OCI-M2 (cell line): ENCODE measurements around the gene DDIT3.
"Not testable (repeated sequence)": the region's sequence is repeated elsewhere in the genome, so short reads cannot be mapped to it uniquely, and the experiment has no call there.

Experiments
- DNase-seq: peaks from one replicate; lab custom pipeline; 2025; ENCODE audit not compliant: unreplicated experiment; lab: John Stamatoyannopoulos, UW

Gene DDIT3

DNA sequence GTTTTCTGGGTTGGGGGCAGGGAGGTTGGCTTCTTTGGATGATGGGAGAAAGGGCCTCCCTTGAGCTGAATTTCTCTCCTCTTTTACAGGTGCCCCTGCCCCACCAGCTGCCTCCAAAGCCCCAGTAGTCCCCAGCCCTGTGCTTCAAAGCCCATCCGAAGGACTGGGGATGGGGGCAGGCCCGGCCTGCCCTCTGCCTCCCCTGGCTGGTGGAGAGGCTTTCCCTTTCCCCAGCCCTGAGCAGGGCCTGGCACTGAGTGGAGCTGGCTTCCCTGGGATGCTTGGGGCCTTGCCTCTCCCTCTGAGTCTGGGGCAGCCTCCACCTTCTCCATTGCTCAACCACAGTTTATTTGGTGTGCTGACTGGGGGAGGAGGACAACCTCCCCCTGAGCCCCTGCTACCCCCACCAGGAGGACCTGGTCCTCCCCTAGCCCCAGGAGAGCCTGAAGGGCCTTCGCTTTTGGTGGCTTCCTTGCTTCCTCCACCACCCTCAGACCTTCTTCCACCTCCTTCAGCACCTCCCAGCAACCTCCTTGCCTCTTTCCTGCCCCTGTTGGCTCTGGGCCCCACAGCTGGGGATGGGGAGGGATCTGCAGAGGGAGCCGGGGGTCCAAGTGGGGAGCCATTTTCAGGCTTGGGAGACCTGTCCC lies 6.3 kb upstream of the DDIT3 start:
- no peak for DNase-seq

DNA sequence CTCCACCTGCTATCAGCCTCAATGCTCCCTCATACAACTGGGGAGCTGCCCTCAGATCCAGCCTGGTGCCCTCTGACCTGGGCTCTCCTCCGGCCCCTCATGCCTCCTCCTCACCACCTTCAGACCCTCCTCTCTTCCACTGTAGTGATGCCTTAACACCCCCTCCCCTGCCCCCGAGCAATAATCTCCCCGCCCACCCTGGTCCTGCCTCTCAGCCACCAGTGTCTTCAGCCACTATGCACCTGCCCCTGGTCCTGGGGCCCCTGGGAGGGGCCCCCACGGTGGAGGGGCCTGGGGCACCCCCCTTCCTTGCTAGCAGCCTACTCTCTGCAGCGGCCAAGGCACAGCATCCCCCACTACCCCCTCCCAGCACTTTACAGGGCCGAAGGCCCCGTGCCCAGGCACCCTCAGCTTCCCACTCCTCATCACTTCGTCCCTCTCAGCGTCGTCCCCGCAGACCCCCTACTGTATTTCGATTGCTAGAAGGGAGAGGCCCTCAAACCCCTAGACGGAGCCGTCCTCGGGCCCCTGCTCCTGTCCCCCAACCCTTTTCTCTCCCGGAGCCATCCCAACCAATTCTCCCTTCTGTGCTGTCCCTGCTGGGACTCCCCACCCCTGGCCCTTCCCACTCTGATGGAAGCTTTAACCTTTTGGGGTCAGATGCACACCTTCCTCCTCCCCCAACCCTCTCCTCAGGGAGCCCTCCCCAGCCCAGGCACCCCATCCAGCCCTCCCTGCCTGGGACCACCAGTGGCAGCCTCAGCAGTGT lies 5.5 kb upstream of the DDIT3 start:
- no peak for DNase-seq

DNA sequence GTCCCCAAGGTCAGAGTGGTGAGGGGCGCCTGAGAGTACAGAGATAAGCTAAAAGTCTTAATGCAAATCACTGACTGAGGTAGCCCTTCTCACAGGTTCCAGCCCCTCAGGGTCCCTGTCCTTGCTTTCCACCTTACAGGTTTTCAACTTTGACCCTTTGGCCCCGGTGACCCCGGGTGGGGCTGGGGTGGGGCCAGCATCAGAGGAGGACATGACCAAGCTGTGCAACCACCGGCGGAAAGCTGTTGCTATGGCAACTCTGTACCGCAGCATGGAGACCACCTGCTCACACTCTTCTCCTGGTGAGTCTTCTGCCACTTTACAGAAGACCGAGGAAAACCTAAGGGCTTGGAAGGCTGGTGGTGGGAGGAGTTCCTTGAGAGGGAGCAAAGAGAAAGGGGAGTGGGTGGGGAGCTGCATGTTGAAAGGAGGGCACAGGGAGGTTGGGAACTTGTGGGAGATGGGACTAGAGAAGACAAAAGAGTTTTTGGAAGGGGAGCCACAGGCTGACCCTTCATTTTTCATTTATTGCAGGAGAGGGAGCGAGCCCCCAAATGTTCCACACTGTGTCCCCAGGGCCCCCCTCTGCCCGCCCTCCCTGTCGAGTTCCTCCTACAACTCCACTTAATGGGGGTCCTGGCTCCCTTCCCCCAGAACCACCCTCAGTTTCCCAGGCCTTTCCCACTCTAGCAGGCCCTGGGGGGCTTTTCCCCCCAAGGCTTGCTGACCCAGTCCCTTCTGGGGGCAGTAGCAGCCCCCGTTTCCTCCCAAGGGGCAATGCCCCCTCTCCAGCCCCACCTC lies 4.7 kb upstream of the DDIT3 start:
- DNase-seq = no peak

DNA sequence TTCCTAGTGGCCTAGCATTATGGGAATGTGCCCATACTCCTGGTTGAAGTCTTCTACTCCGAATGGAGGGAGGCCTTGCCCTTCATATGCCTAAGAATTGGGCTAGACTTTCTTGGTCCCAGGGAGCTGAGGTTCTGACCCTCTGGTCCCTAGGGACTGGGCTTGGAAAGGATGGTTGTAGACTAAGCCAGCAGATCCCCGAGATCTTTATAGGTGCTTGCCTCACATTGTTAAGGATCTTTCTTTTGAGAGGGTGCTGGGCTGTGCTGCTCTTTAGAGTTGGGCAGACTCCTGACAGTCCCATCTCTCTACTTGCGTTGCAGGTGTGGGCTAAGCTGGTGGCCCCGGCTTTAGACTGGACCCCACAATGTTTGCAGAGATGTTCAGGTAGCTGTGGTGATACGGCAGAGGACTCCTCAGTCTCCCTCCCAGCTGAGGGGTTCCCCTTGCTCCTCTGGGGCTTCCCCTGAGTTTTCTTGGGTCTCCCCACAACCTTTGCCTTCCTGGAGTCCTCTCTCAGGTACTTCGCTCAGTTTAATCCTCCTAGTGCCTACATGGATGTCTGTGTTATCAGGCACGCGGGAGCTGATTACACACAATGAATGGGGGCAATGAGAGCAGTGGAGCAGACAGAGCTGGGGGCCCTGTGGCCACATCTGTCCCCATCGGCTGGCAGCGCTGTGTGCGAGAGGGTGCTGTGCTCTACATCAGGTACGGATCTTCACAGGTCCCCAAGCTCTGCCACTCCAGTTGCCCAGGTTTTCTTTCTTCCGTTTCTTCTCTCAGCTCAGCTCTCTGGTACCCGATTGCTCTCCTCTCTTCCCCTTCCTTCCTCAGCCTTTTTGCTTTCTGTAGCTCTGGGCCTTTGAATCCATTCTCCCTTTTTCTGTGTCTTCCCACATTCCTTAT lies 3.6 kb upstream of the DDIT3 start:
- no peak for DNase-seq

DNA sequence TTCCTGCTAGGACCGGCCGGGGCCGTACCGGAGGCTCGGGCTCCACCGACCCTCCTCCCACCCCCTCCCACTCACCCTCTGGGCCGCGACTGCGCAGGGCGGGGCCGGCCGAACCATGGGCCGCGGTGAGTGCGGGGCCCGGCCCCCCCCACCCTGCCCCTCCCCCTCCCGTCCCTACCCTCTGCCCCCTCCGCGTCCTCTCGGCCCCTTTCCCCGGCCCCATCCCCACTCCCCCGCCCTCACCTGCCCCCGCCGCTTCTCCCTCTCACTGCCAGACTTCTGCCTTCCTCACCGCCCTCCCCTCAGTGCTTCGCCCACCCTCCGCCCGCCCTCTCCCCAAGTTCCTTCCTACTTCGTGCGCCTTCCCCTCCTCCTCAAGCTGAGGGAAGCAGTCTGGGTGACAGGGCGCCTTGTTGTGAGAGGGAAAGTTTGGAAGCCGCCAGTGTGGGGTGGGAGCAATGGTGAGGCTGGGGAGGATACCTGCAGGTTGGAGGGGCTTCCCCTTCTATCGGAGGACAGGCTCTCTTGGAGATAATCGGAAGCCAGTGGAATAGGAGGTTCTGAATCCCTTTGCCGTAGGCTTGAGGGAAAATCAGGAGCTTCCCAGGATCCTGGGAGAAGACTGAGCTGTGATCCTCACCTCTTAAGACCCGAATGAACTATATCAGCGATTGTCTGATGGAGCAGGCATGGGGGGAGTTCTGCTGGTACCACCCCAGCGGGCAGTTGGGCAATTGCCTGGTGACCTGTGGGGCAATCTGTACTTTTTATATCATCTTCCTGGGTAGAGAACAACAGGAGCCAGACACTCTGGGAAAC lies 2.8 kb upstream of the DDIT3 start:
- no peak for DNase-seq

DNA sequence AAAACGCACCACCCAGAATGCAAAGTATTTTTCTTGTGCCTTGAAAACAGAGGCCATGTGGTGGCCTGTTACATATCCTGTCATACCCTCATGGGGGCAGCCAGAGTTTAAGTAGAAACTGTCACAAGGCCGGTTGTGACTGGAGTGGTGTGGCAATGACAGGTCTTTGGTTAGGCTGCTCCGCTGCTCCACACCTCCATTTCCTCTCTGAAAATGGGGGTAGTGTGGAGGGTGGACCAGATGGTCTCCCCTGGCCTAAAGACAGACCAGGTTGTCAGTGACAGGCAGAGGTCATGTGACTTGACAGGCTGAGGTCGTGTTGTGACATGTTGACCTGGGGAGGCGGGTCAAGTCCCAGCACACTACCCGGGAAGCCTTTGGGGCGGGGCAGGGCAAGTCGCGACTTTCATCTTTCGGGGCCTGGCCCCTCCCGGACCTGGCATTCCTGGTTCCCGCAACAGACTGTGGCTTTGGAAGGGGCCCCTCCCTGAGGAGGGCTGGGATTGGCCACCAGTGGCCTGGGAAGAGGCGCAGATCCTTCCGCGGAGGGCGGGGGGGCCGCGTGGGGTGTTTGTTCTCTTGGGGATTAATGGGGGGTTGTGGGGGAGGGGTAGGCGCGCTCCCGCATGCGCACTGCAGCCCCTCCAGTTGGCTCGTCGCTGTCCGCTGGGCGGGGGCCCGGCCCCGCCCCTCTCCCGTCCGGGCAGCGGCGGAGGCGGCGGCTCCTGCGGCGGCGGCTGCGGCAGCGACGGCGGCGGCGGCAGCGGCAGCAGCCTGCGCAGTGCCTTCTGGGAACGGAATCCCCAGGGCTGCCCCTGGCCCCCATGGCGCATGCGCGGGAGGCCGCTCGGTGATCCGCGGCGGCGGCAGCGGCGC lies 1.9 kb upstream of the DDIT3 start, which contains the start of gene MBD6:
Gene MBD6, plus strand, starts transcription at position 814 of the 876 bp plus-strand sequence. CDS start 1,480 bp downstream, outside the sequence.
- peak; percentile 63 for DNase-seq

DNA sequence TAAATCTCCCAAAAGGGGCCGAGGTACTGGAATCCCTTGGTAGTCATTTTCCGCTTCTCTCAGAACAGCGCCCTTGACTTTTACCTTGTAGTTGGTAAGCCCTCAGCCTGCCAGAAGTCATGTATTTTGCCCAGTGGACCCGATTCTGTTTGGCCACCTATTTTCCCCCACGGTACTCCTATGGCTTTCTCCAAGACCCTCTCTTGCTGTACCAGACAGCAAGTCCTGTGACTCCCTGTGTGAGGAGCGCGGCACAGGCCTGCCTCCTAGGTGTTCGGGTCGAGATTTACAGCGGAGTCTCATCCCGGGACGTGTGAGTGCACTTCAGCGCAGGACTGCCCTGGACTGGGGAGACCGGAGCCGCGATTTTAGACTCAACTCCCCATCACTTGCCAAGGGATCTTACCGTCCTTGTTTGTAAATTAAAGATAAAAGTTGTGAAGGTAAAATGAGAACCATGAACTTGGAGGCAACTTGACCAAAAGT lies 1.3 kb upstream of the DDIT3 start:
- DNase-seq = no peak

DNA sequence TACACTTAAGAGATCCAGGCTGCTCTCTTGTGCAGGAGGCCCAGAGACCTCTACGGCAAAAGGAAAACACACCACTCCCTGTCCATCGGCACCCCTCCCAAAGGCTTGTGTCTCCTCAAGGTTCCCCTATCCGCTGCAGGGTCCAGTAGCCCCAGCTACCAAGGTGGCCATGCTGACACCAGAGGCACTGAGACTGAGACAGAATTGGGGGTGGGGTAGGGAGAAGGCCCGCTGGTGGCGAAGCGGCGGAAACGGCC lies 590 bp downstream of the DDIT3 start:
- DNase-seq = no peak

DNA sequence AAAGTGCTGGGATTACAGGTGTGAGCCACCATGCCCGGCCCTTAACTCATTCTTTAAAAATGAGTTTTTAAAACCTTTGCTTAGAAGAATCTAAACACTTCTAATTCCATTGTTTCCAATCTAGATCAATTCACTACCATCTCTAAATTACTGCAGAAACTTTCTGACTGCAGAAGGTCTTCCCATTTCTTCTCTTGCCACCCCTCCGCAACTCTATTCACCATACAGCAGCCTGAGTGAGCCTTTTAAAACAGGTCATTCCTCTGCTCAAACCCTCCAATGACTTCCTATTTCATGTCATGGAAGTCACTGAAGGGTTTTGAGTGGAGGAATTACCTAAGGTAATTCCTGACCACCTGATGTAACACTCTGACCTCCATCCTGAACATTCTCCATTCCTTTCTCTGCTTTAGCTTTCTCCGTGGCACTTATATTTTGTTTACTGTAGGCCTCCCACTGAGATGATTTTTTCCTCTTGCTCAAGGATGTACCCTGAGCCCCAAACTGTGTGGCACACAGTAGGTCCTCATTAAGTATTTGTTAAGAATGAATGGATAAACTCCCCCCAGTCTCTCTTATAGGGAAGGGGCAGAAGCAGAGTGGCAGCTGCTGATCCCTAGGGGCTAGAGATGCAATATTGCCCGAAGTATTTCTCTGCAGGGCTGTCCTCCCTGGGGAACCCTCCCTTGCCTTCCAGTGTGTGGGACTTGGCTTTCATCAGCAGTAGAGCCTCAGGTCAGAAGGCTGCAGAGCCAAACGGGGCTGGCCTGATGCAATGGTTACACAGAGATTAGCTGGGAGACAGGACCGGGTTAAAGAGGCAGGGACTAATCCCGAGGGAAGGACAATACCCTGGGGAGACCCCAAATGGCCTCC lies 1.2 kb downstream of the DDIT3 start:
- DNase-seq = no peak

DNA sequence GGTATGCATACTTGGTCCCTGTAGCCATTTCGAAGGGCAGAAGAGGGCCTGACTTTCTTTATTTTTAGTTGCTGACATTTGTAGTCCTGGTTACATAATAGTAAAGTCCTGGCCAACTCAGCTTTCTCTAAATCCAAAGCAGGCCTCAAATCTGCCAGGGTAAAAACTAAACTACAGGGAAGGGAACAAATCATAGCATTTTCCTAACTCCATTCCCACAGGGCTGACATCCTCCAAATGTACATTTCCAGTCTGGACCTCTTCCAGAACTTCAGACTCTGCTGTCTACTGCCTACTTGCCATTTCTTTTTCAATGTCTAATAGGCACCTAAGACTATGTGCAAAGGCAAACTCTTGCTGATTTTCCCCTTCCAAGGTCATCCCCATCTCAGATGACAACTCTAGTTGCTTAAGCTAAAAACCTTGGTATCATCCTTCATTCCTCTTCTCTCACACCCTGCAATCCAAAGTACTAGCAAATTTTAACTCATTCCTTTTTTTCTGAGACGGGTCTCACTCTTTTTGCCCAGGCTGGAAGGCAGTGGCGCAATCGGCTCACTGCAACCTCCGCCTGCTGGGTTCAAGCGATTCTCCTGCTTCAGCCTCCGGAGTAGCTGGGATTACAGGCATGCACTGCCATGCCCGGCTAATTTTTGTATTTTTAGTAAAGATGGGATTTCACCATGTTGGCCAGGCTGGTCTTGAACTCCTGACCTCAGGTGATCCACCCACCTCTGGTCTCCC lies 2.0 kb downstream of the DDIT3 start:
- DNase-seq = no peak

DNA sequence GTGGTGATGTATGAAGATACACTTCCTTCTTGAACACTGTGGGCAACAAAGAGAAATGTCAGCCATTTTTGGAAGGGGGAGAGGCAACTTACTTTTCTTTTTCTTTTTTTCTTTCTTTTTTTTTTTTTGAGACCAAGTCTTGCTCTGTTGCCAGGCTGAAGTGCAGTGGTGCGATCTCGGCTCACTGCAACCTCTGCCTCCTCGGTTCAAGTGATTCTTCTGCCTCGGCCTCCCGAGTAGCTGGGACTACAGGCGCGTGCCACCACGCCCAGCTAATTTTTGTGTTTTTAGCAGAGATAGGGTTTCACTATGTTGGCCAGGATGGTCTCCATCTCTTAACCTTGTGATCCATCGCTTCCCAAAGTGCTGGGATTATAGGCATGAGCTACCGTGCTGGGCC lies 2.6 kb downstream of the DDIT3 start:
- not testable (repeated sequence) for DNase-seq

DNA sequence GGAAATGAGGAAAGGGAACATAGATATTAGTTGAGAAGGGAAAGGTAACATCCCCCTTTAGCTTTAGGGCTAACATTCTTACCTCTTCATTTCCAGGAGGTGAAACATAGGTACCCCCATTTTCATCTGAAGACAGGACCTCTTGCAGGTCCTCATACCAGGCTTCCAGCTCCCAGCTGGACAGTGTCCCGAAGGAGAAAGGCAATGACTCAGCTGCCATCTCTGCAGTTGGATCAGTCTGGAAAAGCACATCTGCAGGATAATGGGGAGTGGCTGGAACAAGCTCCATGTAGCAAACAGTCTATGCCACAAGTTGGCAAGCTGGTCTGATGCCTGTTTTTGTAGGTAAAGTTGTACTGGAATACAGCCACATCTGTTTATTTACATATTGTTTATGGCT lies 3.1 kb downstream of the DDIT3 start:
- DNase-seq = no peak

DNA sequence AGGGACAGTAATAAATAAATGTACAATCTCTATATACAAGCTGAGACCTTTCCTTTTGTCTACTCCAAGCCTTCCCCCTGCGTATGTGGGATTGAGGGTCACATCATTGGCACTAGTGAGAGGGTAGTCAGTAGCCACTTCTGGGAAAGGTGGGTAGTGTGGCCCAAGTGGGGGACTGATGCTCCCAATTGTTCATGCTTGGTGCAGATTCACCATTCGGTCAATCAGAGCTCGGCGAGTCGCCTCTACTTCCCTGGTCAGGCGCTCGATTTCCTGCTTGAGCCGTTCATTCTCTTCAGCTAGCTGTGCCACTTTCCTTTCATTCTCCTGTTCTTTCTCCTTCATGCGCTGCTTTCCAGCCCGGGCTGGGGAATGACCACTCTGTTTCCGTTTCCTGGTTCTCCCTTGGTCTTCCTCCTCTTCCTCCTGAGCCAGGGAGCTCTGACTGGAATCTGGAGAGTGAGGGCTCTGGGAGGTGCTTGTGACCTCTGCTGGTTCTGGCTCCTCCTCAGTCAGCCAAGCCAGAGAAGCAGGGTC lies 3.6 kb downstream of the DDIT3 start:
- DNase-seq = no peak

DNA sequence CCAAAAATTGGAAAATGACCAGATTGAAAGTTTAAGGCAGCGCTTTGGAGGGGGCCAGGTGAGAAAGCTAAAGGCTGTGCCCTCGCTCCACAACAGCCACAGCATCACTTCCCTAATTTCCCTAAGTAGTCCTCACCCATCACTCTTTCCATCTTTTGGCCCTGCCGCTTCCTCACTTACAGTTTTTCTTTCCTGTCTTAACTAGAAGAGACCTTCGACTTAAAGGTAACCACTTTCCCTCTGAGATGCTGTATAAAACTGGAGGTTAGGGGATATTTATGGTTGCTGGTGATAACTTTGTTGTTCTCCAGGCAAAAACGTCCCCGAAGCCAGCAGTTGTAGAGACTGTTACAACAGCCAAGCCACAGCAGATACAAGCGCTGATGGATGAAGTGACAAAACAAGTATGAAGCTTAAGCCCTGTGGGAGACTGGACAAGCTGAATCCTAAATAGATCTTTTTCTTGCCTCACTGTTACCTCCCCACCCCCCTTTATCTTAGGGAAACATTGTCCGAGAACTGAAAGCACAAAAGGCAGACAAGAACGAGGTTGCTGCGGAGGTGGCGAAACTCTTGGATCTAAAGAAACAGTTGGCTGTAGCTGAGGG lies 4.3 kb downstream of the DDIT3 start:
- DNase-seq = no peak

DNA sequence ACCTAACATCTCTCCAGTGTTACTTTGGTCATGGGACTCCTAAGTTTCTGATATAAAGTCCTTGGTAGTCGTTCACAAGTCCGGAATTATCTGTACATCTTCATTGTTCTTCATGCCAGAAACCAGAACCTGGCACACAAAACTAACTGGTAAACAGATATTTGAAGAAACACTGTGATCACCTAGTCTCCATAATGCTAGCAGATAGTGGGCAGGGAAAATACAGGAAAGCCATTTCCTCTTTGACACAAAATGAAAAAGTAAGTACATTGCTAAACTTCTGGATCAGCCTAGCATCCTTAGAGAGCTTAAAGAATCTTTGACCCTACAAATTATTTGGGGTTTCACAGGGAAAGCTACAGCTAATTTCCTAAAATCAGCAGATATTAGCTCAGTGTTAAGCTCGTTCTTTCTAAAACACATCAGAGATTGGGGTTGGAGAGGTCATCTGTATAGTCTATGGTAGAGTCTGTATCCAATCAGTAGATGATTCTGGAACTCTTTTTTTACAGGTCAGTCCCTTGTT lies 4.8 kb downstream of the DDIT3 start:
- no peak for DNase-seq

DNA sequence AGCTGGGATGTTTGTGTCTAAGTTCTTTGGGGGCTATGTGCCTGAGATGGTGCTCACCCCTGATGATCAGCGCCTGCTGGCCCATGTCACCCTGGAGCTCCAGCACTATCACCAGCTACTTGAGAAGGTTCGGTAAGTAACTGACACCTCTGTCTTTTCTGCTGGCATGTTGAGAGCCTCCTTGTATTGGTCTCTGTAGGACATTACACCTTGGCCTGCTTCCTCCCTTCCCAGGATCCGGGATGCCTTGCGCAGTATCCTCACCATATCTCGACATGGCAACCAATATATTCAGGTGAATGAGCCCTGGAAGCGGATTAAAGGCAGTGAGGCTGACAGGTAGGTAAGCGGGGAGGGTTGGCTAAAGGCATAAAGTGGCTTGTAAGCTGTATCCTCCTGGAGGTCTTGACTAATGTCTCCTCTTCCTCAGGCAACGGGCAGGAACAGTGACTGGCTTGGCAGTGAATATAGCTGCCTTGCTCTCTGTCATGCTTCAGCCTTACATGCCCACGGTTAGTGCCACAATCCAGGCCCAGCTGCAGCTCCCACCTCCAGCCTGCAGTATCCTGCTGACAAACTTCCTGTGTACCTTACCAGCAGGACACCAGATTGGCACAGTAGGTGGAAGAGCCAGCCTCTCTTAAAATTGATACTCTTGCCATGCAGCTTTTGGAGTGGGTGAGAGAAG lies 5.5 kb downstream of the DDIT3 start:
- DNase-seq = no peak
